ENCODE data around the gene TMC3.

Gene TMC3

GRCh38 chr15:81321667-81322066 is 52.3 kb downstream of the TMC3 start:
- no peak for DNase-seq

GRCh38 chr15:81317642-81318017 is 56.4 kb downstream of the TMC3 start:
- DNase-seq = no peak

GRCh38 chr15:81316267-81316666 is 57.7 kb downstream of the TMC3 start:
- DNase-seq = no peak

- DNase-seq = peak; percentile 19 to 59
These were observed 58.4 kb downstream of the TMC3 start for GRCh38 chr15:81315452-81316175.

- DNase-seq = no peak
These were observed 59.6 kb downstream of the TMC3 start for GRCh38 chr15:81314378-81314777.

GRCh38 chr15:81313686-81314085 is 60.3 kb downstream of the TMC3 start:
- DNase-seq = no peak

GRCh38 chr15:81312790-81313543 is 61.0 kb downstream of the TMC3 start:
- DNase-seq = peak; percentile 97

- DNase-seq = peak; percentile 89 to 96
These were observed 62.1 kb downstream of the TMC3 start for GRCh38 chr15:81311752-81312464.

GRCh38 chr15:81310480-81310879 is 63.5 kb downstream of the TMC3 start:
- no peak for DNase-seq

- DNase-seq = no peak
These were observed 64.2 kb downstream of the TMC3 start for GRCh38 chr15:81309647-81310450.

- DNase-seq = no peak
These were observed 65.8 kb downstream of the TMC3 start for GRCh38 chr15:81308260-81308659.

GRCh38 chr15:81304226-81304625 is 69.8 kb downstream of the TMC3 start:
- peak; percentile 71 to 77 for DNase-seq

GRCh38 chr15:81303244-81304225 is 70.5 kb downstream of the TMC3 start:
- DNase-seq = no peak

GRCh38 chr15:81302701-81303109 is 71.3 kb downstream of the TMC3 start:
- DNase-seq = peak; percentile 48 to 51

GRCh38 chr15:81301815-81302399 is 72.1 kb downstream of the TMC3 start:
- DNase-seq = peak; percentile 92 to 95

- no peak for DNase-seq
These were observed 72.6 kb downstream of the TMC3 start for GRCh38 chr15:81301385-81301784.

- no peak for DNase-seq
These were observed 74.3 kb downstream of the TMC3 start for GRCh38 chr15:81299630-81300273.

GRCh38 chr15:81299156-81299555 is 74.9 kb downstream of the TMC3 start:
- peak; percentile 29 to 43 for DNase-seq

- DNase-seq = no peak
These were observed 75.4 kb downstream of the TMC3 start for GRCh38 chr15:81298611-81299010.
